Activated T-cell treated with anti-CD3 and anti-CD28 coated beads for 4 hours (primary cell): ENCODE data around the gene TBC1D2B.
"Not testable (repeated sequence)": the region's sequence is repeated elsewhere in the genome, so short reads cannot be mapped to it uniquely, and the experiment has no call there.

Source experiments
- DNase-seq: peaks from one replicate; pipeline ENCODE4 v3.0.0-alpha.2; 2020

TBC1D2B gene

DNA sequence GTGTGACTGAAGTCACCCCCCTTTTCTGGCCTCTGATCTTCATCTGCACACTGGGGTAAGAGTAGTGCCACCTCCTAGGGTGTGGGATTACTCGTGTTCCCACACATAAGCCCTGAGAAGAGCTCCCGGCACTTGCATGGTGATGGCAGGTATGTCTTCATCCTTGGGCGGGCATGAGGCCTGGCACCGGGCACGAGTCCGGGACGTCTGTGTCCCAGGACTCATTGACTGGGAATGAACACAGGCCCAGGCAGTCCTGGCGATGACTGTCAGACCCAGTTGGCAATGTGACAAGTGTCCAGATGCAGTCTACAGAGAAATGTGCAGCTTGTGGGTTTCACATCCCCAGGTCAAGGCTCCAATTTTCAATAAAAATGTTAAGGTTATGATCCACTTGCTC, 78.9 kb downstream of the TBC1D2B start:
- DNase-seq = no peak

DNA sequence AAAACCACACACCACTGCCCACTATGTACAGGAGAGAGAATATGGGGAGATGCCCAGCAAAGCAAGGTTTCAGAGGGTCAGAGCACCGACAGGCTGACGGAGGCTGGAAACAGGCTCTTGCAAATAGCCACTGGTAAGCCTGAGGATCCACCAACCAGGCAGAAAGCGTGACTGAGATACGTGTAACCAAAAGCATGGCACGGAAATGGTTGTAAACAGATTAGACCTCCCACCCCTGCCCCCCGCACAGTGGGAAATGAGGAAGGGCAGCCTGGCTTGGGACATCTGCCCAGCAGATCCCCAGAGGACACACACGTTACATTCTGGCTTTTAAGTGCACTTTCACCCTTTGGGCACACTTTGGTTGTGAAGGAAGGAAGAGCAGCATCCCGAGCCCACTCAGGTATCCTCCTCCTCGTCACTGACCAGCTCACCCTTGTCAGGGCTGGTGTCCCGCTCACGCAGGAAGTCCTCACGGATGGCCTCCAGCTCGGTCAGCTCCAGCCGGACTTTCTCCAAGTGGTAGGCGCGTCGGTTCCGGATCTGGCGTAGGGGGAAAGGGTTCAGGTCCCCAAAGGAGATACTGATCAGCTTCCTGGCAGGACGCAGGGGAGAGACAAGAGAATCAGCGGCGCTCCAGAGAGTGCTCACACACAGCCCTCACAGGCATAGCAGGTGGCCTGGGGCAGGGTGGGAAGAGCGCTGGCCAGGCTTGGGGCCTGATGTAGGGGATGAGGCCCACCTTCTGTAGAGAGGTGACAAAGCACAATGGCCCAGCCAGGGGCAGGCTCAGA, 79.6 kb downstream of the TBC1D2B start:
- DNase-seq = not testable (repeated sequence)

DNA sequence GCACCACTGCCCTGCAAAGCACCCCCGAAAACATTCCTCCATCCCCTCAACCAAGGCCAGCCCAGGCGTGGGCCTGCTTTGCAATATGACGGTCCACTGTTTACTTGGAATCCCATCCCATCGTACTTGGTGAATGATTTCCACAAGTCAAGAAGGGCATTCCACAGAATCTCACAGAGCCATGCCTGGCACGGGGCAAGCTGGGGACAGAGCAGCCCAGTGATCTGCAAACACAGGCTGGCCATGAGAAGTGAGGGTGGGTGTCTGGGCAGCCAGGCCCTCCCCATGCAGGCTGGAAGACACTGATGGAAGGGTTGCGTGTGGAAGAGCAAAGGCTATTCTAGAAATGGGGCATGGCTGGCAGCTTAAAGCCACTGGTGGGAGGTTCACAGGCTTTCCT, 80.3 kb downstream of the TBC1D2B start:
- not testable (repeated sequence) for DNase-seq

DNA sequence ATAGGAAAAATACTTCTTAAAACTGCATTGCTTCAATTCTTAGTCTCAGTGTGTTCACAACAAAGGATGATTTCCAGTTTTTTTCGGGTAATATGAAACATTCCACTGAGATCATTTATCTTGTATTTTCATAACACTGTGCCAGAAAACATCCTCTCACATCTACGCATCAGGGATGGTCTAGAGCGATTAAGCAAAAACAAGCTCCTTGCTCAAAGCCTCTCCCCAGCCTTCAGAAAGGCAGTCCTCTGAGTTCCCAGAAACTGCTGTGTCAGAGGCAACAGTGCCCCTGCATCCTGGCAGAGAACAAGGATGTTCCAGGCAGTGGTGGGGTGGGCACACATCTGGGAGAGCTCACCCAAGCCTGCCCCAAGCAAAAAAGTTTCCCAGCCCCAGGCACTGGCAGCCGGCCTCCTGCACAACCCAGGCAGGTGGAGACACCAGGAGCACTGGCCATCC, 80.8 kb downstream of the TBC1D2B start:
- not testable (repeated sequence) for DNase-seq

DNA sequence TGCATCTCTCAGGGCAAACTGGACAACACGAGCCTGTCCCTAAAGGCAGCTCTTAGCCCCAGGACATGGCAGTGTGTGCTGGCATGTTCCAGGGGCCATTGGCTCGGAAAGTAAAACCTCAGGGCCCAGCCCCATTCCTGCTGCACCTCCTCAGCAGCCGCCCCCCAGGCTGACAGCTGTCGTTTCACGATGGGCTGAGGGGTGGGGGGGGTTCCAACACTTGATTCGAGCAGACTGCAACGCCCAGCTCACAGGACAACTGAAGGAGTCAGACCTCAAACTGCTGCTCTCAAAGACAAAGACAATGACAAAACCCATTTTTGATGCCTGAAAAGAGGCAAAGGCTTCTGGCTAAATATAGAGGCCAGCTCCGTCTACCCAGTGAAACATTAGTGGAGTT, 81.3 kb downstream of the TBC1D2B start:
- DNase-seq = not testable (repeated sequence)

DNA sequence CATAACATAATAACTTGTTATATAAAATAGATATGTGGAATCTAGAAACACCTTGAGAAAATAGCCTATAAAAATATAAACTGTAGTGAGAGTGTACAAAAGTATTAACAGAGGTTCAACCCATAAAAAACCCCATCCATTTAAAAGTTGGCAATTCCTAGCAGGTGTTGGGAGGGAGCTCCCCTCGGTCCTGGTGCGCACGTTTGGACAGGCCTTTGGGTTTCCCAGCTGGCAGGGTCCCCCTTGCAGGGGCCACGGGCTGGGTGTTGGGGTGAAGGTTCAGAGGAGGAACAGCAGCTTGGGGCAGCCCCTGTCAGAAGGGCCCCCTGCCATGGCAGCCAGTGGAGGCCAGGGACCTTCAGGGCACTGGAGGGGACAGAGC, 82.0 kb downstream of the TBC1D2B start:
- DNase-seq = not testable (repeated sequence)

DNA sequence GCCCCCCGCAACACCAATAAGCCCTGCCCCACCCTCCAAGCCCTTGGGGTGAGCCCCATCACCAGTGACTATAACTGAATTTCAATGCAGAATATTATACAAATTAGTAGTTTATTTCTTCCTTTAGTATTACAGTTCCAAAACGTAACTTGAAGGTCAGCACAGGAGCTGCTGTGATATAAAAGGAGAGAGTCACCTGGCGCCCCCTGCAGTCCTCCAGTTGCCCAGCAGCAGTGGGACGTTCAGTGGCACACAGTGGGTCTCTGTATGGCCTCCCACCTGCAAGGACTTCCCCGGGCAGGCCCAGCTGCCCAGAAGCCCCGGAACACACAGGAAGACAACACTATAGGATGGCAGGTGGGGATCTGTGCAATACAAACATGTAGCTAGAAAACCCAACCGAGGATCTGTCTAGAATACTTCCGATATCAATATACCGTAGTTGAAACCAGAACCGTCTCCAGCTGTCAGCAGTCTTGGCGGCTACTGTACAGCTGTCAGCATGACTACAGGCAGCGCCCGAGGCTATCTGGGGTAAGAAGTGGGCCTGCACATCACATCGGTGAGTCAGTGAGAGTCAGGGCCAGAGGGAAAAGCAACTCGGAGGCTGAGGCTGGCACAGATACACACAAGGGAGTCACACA, 82.5 kb downstream of the TBC1D2B start:
- not testable (repeated sequence) for DNase-seq

DNA sequence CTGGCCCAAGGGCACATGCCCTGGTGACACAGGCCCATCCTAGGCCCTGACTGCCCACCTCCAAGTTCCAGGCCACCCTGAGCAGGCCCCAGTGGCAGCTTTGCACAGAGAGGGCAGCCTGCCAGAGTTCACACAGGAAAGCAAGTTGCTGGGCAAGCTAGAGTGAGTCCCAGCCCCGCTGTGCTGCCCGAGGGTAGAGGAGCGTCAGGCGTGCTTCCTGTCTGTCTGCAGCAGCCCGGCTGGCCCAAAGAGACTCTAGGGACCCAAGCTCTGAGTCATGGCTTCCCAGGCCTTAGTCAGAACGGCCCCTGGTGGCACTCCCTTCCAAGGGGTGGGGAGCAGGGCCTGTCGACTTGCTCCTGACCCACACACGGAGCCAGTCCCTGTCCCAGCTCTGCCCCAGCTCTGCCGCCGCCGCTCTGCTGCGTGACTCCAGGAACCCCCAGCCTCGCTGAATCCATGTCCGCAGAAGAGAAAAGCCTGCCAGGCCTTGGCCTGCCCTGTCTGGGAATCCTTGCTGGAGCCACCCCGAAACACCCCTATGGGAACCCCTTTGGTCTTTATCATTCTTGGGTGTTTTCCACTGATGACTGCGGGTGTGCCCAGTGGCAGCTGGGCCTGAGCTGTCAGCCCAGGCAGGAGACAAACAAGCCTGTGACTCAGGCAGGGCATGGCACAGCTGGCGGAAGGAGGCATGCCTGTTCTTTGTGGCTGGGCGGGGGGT, 83.4 kb downstream of the TBC1D2B start:
- DNase-seq = not testable (repeated sequence)

DNA sequence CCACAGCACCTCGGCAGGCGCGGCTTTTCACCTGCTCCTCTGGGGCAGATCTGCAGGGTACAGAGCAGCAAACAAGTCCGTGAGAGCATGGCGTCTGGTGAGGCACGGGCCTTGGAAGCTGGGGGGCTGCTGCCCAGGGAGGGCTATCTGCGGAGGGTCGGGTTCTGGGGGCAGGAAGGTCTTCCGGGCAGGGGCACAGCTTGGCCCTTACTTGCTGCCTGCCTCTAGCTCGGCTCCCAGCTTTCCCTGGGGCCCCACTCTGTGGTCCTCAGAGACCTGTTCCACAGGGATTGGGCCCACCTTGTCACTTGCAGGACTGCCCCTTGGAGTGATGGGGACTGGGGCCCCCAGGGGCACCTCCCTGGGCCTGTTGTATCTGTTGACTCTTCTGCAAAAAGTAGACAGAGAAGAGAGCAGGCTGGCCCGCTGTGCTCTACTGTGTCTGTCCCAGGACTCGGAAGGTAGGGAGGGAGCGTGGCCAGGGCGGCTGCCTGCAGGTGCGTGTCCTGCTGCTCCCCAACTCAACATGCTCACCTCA, 84.1 kb downstream of the TBC1D2B start:
- DNase-seq = no peak

DNA sequence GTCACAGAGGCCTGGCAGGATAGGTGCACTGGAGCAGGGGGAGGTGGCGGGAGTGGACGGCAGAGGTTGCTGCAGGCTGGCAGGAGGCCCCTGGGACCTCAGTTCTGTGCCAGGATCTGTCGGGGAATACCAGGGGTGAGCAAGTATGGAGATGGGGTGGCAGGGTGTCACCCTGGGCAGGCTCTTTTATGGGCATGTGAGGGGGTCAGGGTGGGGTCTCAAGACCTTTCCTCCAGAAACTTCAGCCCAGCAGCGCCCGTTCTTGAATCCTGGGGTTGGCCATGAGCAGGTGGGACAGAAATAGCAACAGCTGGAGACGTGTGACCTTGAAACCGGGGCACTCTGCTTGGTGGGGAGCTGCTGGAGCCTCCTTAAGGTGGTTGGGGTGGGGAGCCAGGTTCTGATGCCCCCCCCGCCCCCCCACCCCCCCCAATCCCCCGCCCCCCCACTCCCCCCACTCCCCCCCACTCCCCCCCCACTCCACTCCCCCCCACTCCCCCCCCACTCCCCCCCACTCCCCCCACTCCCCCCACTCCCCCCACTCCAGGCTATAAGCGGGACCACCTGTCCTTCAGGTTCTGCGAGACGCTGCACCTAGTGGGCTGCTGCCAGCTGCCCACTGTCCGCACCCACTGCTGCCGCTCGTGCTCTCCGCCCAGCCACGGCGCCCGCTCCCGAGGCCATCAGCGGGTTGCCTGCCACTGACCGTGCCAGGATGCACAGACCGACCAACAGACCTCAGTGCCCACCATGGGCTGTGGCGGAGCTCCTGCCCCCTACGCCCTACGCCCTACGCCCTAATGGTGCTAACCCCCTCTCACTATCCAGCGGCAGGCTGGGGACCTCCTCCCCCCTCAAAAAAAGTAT, 84.9 kb downstream of the TBC1D2B start:
- no peak for DNase-seq

DNA sequence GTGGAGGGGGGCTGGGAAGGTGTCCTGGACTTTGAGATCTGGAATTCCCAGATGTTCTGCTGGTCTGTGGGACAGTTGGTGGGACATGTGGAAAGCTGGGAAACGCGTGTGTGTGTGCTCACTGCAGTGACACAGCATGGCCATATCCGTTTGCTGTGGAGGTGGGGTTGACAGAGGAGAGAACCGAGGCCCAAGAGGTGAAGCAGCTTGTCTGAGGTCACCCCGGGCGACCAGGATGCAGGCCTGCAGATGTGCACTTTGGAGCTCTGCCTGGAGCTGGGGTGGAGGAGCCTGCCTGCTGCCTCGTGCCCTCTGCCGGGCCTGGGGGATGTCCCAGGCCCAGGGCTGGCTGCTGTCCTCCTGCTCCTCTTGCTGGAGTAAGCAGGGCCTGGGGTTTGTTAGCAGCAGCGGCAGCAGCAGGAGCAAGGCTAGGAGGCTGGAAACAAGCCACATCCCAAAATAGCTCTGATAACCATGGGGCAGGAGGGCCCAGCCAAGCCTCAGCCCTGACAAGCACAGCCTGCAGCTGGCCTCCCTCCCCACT, 85.8 kb downstream of the TBC1D2B start:
- DNase-seq = not testable (repeated sequence)

DNA sequence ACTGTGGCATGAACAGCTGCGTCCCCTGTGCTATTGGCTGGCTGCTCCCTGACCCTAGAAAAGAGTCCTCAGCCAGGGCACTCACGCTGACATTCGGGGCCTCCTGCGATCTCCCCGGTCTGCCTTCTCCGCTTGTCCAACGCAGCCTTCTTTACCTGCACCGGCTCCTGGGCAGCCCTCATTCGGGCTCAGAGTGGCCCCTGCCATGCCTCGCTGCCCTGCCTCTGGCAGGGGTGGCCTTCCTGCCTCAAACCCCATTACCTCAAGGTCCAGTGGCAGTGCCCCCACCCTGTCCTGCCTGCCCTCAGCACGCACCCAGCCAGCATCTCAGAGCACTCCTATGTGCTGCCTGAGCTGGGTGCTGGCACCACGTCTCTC, 86.5 kb downstream of the TBC1D2B start:
- no peak for DNase-seq

DNA sequence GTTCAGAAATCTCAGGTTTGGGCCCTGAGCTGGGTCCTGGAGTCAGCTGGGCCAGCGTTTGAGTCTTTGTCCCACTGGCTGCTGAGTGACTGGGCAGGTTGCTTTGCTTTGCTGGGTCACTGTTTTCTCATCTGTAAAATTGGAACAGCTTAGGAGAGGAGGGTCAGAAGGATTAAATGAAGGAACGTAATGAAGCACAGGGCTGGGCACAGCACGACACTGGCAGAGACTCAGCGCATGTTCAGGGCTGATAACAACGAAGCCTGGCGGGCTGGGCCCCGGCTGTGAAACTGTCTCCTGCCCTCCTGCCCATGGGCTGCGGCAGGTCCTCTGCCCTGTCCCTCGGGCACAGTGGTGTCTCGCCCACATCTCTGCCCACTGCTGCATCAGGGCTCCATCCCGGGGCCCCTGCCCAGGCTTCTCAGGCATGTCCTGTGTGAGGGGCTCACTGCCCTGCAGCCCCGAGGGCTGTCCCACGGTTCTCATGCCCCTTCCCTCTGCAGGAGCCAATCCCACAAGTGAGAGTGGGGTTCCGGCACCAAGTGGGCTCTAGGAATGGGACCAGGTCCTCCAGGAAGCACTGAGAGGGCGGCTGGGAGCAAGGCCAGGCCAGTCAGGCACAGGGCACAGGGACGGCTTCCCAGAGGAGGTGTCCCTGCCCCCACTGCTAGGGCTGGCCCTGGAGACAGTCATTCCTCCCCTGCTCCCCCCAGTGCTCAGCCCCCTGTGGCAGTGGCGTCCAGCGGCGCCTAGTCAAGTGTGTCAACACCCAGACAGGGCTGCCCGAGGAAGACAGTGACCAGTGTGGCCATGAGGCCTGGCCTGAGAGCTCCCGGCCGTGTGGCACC, 88.0 kb downstream of the TBC1D2B start:
- DNase-seq = no peak

DNA sequence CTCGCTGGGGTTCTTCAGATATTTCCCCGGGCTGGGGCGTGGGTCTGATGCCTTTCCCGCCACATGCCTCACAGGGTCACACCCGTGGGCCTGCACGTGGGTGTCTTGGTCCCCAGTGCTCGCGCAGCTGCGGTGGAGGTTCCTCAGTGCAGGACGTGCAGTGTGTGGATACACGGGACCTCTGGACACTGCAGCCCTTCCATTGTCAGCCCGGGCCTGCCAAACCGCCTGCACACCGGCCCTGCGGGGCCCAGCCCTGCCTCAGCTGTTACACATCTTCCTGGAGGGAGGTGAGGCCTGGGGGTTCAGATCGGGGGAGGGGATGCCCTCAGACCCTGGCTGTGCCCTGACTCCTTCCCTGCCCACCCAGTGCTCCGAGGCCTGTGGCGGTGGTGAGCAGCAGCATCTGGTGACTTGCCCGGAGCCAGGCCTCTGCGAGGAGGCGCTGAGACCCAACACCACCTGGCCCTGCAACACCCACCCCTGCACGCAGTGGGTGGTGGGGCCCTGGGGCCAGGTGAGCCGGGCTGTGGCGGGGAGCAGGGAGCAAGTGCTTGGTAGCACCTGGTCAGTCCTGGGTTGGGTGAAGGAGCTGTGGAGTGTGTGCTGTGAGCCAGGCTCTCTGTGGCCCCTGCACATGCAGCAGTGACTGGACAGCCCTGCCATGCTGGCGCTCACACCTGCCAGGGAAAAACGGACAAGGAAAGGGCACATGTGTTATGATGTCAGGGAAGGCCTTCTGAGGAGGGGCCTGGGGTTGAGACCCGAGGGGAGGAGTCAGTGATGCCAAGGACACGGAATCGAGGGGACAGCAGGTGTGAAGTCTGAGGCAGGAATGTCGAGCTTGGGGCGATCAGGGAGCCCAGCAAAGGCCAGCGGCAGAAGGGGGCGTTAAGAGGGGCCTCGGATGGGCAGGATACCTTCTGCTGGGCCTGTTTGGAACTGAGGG, 88.9 kb downstream of the TBC1D2B start:
- DNase-seq = no peak

DNA sequence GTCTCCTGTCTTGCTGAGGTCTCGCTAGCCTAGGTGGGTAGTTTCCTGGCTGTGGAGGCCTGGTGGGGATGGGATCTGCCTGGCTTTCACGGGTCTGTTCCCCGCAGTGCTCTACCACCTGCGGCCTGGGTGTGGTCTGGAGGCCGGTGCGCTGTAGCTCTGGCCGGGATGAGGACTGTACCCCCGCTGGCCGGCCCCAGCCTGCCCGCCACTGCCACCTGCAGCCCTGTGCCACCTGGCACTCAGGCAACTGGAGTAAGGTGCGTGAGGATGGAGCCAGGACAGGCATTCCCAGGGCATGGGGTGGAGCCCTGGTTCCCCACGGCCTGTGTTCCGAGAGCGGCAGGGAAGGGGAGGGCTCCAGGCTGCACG, 89.8 kb downstream of the TBC1D2B start:
- DNase-seq = not testable (repeated sequence)

DNA sequence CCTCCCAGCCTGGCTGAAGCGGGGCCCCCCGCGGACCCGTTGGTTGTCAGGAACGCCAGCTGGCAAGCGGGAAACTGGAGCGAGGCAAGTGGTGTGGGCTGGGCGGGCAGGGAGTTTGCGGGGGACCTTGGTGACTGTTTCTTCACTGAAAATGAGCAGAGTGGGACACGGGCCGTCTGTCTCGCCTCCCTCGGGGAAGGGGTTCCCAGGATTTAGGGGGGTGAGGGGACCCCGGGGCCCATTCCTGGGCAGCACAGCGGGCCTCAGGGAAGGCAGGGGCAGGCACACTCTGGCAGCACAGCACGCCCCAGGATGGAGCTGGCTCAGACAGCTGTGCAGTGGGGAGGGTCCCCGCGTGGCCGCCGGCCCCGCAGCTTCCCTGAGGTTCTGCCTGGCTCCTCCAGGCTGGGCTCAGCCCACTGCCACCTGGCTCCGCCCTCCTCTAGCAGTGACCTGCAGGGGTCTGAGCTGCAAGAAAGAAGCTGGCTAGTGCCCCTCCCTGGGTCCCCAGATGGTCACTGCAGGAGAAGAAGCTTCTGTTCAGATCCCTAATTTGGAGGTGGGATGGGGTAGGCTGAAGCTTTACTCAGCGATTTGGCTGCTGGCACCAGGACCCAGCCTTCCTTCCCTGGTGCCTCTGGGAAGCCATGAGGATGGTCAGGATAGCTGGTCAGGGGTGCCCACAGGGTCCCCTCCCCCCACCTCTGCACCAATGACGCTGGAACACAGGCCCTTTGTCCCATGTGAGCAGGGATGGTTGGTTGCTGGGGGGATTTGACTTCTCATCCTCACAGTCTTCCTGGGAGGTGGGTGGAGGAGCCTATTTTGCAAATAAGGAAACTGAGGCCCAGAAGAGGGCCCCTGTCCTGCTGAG, 90.4 kb downstream of the TBC1D2B start:
- DNase-seq = no peak

DNA sequence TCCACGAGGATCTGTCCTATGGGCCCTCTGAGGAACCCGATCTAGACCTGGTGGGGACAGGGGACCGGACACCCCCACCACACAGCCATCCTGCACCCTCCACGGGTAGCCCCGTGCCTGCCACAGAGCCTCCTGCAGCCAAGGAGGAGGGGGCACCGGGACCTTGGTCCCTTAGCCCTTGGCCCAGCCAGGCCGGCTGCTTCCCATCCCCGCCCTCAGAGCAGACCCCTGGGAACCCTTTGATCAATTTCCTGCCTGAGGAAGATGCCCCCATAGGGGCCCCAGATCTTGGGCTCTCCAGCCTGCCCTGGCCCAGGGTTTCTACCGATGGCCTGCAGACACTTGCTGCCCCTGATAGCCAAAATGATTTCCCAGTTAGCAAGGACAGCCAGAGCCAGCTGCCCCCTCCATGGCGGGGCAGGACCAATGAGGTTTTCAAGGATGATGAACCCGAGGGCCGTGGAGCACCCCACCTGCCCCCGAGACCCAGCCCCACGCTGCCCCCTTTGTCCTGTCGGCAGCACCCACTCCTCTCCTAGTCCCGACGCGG, 91.5 kb downstream of the TBC1D2B start:
- no peak for DNase-seq

DNA sequence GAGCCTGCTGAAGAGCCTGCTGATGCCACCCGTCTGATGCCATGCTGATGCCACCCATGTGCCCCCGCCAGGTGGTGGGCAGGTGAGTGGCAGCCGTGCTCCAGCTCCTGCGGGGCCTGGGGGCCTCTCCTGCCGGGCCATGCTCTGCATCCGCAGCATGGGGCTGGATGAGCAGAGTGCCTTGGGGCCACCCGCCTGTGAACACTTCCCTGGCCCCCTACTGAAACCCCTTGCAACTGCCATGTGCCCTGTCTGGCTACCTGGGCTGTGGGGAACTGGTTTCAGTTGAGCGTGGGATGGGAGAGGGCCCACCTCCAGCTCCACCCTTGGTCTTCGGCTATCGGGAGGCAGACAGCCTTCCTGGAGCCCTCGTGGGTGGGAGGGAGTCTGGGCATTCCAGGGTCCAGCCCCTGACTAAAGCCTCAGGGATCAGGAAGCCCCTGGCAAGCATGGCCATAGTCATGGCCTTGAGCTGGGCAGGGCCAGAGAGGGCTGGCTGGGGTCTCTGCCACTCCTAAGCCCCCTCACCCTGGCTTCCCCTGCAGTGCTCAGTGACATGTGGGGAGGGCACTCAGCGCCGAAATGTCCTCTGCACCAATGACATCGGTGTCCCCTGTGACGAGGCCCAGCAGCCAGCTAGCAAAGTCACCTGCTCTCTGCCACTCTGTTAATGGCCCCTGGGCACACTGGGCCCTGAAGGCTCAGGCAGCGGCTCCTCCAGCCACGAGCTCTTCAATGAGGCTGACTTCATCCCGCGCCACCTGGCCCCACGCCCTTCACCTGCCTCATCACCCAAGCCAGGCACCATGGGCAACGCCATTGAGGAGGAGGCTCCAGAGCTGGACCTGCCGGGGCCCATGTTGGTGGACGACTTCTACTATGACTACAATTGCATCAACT, 92.2 kb downstream of the TBC1D2B start:
- DNase-seq = no peak
